Muscle layer of duodenum (tissue), 2 donors: ENCODE results near the gene EIF5B.

ENCODE experiments used
- H3K27ac ChIP-seq: one replicate; pipeline ENCODE4 v1.7.0; 2013; ENCODE audit warnings: mild to moderate bottlenecking, low read length
- H3K27me3 ChIP-seq: one replicate; pipeline ENCODE4 v1.7.0; 2013; ENCODE audit warnings: low read depth, mild to moderate bottlenecking, control low read depth, low read length
- H3K36me3 ChIP-seq, 2 donors: one replicate each; pipeline ENCODE4 v1.7.0; 2013; ENCODE audit warnings: low read length in 2 of 2, control low read depth in 1 of 2, mild to moderate bottlenecking in 1 of 2; ENCODE audit not compliant: insufficient read depth in 2 of 2, control insufficient read depth in 1 of 2
- H3K4me1 ChIP-seq, 2 donors: one replicate each; pipeline ENCODE4 v1.7.0; 2013; ENCODE audit warnings: low read length in 2 of 2, mild to moderate bottlenecking in 2 of 2, control low read depth in 1 of 2, moderate library complexity in 1 of 2; ENCODE audit not compliant: insufficient read depth in 2 of 2, control insufficient read depth in 1 of 2
- H3K4me3 ChIP-seq, 2 donors: one replicate each; pipeline ENCODE4 v1.7.0; 2013; ENCODE audit warnings: low read length in 2 of 2, low read depth in 1 of 2, mild to moderate bottlenecking in 1 of 2
- H3K9me3 ChIP-seq, 2 donors: one replicate each; pipeline ENCODE4 v1.7.0; 2013; ENCODE audit warnings: low read length in 2 of 2, control low read depth in 1 of 2, mild to moderate bottlenecking in 1 of 2; ENCODE audit not compliant: control insufficient read depth in 1 of 2
- donor health status: healthy.

Gene EIF5B

GRCh38 chr2:99417396-99417795 lies 80.2 kb downstream of the EIF5B start:
- Histone ChIP-seq H3K4me1 (no peaks in the 10 kb centered on the region), H3K27me3 (no peaks in the 10 kb centered on the region), H3K36me3 (peaks cover 31 to 70% of the 10 kb centered on the region in 2 donors), H3K9me3 (no peaks in the 10 kb centered on the region), H3K4me3 (no peak overlapping the region), H3K27ac (no peak overlapping the region)

GRCh38 chr2:99420031-99420430 lies 82.8 kb downstream of the EIF5B start:
- H3K4me1 ChIP-seq: peaks cover 0 to 15% of the 10 kb centered on the region in 2 donors
- no peaks in the 10 kb centered on the region for H3K9me3 ChIP-seq
- peaks cover 38 to 58% of the 10 kb centered on the region in 2 donors for H3K36me3 ChIP-seq
- H3K27me3 ChIP-seq: no peaks in the 10 kb centered on the region
- H3K4me3 ChIP-seq: no peak overlapping the region
- H3K27ac ChIP-seq: no peak overlapping the region

GRCh38 chr2:99420751-99421299 lies 83.6 kb downstream of the EIF5B start:
- Histone ChIP-seq H3K27ac (no peak overlapping the region), H3K9me3 (no peaks in the 10 kb centered on the region), H3K36me3 (peaks cover 38 to 50% of the 10 kb centered on the region in 2 donors), H3K27me3 (no peaks in the 10 kb centered on the region), H3K4me3 (no peak overlapping the region), H3K4me1 (peaks cover 0 to 19% of the 10 kb centered on the region in 2 donors)

- peaks cover 0 to 19% of the 10 kb centered on the region in 2 donors for H3K4me1 ChIP-seq
- H3K4me3 ChIP-seq: no peak overlapping the region
- H3K9me3 ChIP-seq: no peaks in the 10 kb centered on the region
- H3K36me3 ChIP-seq: peaks cover 38 to 44% of the 10 kb centered on the region in 2 donors
- H3K27me3 ChIP-seq: no peaks in the 10 kb centered on the region
- H3K27ac ChIP-seq: no peak overlapping the region
These were observed 84.3 kb downstream of the EIF5B start for GRCh38 chr2:99421469-99421868.

- Histone ChIP-seq H3K4me1 (peaks cover 0 to 19% of the 10 kb centered on the region in 2 donors), H3K27me3 (no peaks in the 10 kb centered on the region), H3K9me3 (no peaks in the 10 kb centered on the region), H3K27ac (no peak overlapping the region), H3K4me3 (no peak overlapping the region), H3K36me3 (peaks cover 38 to 40% of the 10 kb centered on the region in 2 donors)
These were observed 85.4 kb downstream of the EIF5B start for GRCh38 chr2:99422599-99422998.

GRCh38 chr2:99424371-99424770 lies 87.2 kb downstream of the EIF5B start:
- peaks cover 30 to 36% of the 10 kb centered on the region in 2 donors for H3K36me3 ChIP-seq
- no peaks in the 10 kb centered on the region for H3K27me3 ChIP-seq
- H3K4me3 ChIP-seq: no peak overlapping the region
- H3K27ac ChIP-seq: no peak overlapping the region
- peaks cover 0 to 19% of the 10 kb centered on the region in 2 donors for H3K4me1 ChIP-seq
- no peaks in the 10 kb centered on the region for H3K9me3 ChIP-seq

- no peaks in the 10 kb centered on the region for H3K9me3 ChIP-seq
- H3K4me3 ChIP-seq: no peak overlapping the region
- no peaks in the 10 kb centered on the region for H3K27me3 ChIP-seq
- no peak overlapping the region for H3K27ac ChIP-seq
- peaks cover 25 to 37% of the 10 kb centered on the region in 2 donors for H3K36me3 ChIP-seq
- peaks cover 0 to 19% of the 10 kb centered on the region in 2 donors for H3K4me1 ChIP-seq
These were observed 87.8 kb downstream of the EIF5B start for GRCh38 chr2:99425022-99425421.

- Histone ChIP-seq H3K36me3 (peaks cover 5 to 15% of the 10 kb centered on the region in 2 donors), H3K27me3 (no peaks in the 10 kb centered on the region), H3K9me3 (no peaks in the 10 kb centered on the region), H3K4me3 (no peak overlapping the region), H3K27ac (peak overlapping the region; percentile 19), H3K4me1 (peaks cover 0 to 13% of the 10 kb centered on the region in 2 donors)
These were observed 93.6 kb downstream of the EIF5B start for GRCh38 chr2:99430614-99431291.

- Histone ChIP-seq H3K4me3 (no peak overlapping the region), H3K36me3 (peaks cover 5 to 14% of the 10 kb centered on the region in 2 donors), H3K4me1 (peaks cover 0 to 13% of the 10 kb centered on the region in 2 donors), H3K27me3 (no peaks in the 10 kb centered on the region), H3K27ac (no peak overlapping the region), H3K9me3 (no peaks in the 10 kb centered on the region)
These were observed 94.5 kb downstream of the EIF5B start for GRCh38 chr2:99431587-99432275.

GRCh38 chr2:99433340-99433739 lies 96.2 kb downstream of the EIF5B start:
- Histone ChIP-seq H3K4me1 (peaks cover 0 to 13% of the 10 kb centered on the region in 2 donors), H3K36me3 (peaks cover 4 to 5% of the 10 kb centered on the region in 2 donors), H3K4me3 (no peak overlapping the region), H3K27me3 (no peaks in the 10 kb centered on the region), H3K9me3 (no peaks in the 10 kb centered on the region), H3K27ac (no peak overlapping the region)

- H3K4me3 ChIP-seq: no peak overlapping the region
- H3K4me1 ChIP-seq: no peaks in the 10 kb centered on the region
- no peaks in the 10 kb centered on the region for H3K27me3 ChIP-seq
- H3K9me3 ChIP-seq: no peaks in the 10 kb centered on the region
- no peak overlapping the region for H3K27ac ChIP-seq
- peaks cover 9 to 16% of the 10 kb centered on the region in 2 donors for H3K36me3 ChIP-seq
These were observed 99.7 kb downstream of the EIF5B start for GRCh38 chr2:99436874-99437273.
